WI38 (cell line): ENCODE results near the gene GRHL3.

Experiments used
- H3K4me3 ChIP-seq: 2 replicates; pipeline ENCODE4 v1.5.1; 2011; ENCODE audit warnings: low read depth, mild to moderate bottlenecking, control low read depth, low read length
- TF ChIP-seq, protein P1 (sequence below): IDR thresholded peaks from 2 replicates; pipeline ENCODE4 v1.5.1; 2012; ENCODE audit warnings: low read depth, mild to moderate bottlenecking, control low read depth, low read length

Gene GRHL3

GRCh38 chr1:24288479-24288878, 30.7 kb upstream of the GRHL3 start:
- no peak overlapping the region for H3K4me3 ChIP-seq
- TF ChIP-seq, protein P1, sequence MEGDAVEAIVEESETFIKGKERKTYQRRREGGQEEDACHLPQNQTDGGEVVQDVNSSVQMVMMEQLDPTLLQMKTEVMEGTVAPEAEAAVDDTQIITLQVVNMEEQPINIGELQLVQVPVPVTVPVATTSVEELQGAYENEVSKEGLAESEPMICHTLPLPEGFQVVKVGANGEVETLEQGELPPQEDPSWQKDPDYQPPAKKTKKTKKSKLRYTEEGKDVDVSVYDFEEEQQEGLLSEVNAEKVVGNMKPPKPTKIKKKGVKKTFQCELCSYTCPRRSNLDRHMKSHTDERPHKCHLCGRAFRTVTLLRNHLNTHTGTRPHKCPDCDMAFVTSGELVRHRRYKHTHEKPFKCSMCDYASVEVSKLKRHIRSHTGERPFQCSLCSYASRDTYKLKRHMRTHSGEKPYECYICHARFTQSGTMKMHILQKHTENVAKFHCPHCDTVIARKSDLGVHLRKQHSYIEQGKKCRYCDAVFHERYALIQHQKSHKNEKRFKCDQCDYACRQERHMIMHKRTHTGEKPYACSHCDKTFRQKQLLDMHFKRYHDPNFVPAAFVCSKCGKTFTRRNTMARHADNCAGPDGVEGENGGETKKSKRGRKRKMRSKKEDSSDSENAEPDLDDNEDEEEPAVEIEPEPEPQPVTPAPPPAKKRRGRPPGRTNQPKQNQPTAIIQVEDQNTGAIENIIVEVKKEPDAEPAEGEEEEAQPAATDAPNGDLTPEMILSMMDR: no peak

DNA sequence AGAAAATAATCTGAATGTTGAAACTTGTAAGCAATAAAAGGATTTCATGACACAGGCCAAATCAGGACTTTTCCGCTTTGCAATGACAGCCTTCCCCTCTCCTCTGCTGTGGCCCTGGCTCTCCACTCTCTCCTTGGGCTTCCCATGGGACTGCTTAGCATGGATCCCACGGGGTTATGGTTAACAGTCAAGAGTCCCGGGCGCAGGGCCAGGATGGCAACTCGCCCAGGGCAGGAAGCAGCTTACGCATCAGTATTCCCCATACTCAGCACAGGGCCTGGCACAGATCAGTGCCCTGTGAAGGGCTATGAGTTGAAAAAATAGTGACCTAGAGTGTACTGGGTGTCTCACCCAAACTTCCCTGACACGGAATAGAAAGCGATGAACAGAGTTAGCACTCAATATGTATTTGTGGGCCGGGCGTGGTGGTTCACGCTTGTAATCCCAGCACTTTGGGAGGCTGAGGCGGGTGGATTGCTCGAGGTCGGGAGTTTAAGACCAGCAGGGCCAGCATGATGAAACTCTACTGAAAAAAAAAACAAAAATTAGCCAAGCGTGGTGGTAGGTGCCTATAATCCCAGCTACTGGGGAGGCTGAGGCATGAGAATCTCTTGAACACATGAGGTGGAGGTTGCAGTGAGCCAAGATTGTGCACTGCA, 29.1 kb upstream of the GRHL3 start:
- H3K4me3 ChIP-seq: no peak overlapping the region

GRCh38 chr1:24290933-24291487, 28.1 kb upstream of the GRHL3 start:
- TF ChIP-seq, protein P1: no peak
- H3K4me3 ChIP-seq: no peak overlapping the region

More for the DNA sequence above, 29.1 kb upstream of the GRHL3 start:
- TF ChIP-seq, protein P1: no peak

DNA sequence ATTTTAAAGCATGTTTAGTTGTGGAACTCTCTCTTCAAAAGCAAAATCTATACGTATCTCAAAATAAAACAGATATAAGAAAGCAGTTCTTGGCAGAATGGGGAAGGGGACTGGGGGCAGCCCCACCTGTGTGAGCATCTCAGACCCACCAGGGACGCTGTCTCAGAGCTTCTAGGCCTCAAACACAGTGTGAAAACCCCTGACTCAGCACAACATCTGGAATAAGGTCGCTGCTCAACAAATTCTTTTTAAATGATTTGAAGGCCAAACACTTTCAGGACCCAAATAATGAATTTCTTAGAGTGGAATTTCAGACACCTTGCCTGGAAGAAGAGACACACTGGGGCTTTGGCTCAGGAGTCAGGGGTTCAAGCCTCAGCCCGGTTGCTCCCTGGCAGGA, 27.1 kb upstream of the GRHL3 start:
- H3K4me3 ChIP-seq: no peak overlapping the region
- TF ChIP-seq, protein P1: no peak

DNA sequence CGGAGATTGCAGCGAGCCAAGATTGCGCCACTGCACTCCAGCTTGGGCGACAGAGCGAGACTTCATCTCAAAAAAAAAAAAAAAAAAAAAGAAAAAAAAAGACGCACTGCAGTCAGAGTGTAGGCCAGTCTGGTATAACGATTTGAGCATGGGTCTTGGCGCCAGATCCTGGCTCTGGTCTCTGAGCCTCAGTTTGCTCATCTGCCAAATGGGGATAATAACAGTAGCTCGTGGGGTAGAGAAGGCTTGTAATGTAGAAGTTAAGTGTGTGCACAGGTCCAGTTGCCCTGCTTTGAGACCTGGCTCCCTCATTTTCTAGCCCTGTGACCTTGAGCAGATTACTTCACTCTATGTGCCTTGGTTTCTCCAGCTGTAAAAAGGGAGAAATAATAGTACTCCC, 26.3 kb upstream of the GRHL3 start:
- H3K4me3 ChIP-seq: no peak overlapping the region
- TF ChIP-seq, protein P1: no peak

- TF ChIP-seq, protein P1: no peak
- H3K4me3 ChIP-seq: no peak overlapping the region
Measured at GRCh38 chr1:24293392-24294227, 25.5 kb upstream of the GRHL3 start.

GRCh38 chr1:24294228-24294672, 24.9 kb upstream of the GRHL3 start:
- peak overlapping the region; percentile 42 for H3K4me3 ChIP-seq
- TF ChIP-seq, protein P1: no peak
